GM12878 (cell line): ENCODE measurements around the gene CLDN9. TPM values are rescaled to one million over a fixed set of nuclear protein-coding genes. Genes with fewer than 3 reads are reported as not detected.

ENCODE experiments used
- CBX3 ChIP-seq: fragments of 200-600 bp; sonication (generic); IDR thresholded peaks from 2 replicates; pipeline ENCODE4 v1.6.1; 2016; ENCODE audit warnings: low read depth, borderline replicate concordance
- JUND ChIP-seq: IDR thresholded peaks from 2 replicates; pipeline ENCODE4 v1.6.1; 2012; ENCODE audit warnings: low read depth, mild to moderate bottlenecking, low read length, improper control_type of control experiment, moderate library complexity
- LARP7 ChIP-seq: fragments of 450-650 bp; IDR thresholded peaks from 2 replicates; pipeline ENCODE4 v1.6.1; 2017; ENCODE audit warnings: mild to moderate bottlenecking
- MXI1 ChIP-seq: fragments of 150-350 bp; IDR thresholded peaks from 2 replicates; pipeline ENCODE4 v1.6.1; 2011; ENCODE audit warnings: low read depth, mild to moderate bottlenecking, inconsistent platforms, low read length, improper control_type of control experiment
- POLR2AphosphoS2 ChIP-seq: IDR thresholded peaks from 2 replicates; pipeline ENCODE4 v1.6.1; 2011; ENCODE audit warnings: low read depth, mild to moderate bottlenecking, low read length, improper control_type of control experiment, moderate library complexity
- PRDM15 ChIP-seq: fragments of 450-650 bp; formaldehyde crosslinking; IDR thresholded peaks from 2 replicates; pipeline ENCODE4 v1.4.0; 2020; ENCODE audit warnings: mild to moderate bottlenecking, moderate library complexity
- RAD51 ChIP-seq: fragments of 450-650 bp; IDR thresholded peaks from 2 replicates; pipeline ENCODE4 v1.6.1; 2016; ENCODE audit warnings: moderate library complexity, mild to moderate bottlenecking, inconsistent platforms
- SIX5 ChIP-seq: IDR thresholded peaks from 2 replicates; pipeline ENCODE4 v1.6.1; 2011; ENCODE audit warnings: mild to moderate bottlenecking, low read depth, low read length, moderate library complexity; ENCODE audit not compliant: severe bottlenecking
- SMAD1 ChIP-seq: fragments of 450-650 bp; IDR thresholded peaks from 2 replicates; pipeline ENCODE4 v1.6.1; 2018; ENCODE audit warnings: mild to moderate bottlenecking, low read depth; ENCODE audit not compliant: partially characterized antibody
- TAF1 ChIP-seq: IDR thresholded peaks from 2 replicates; pipeline ENCODE4 v1.6.1; 2011; ENCODE audit warnings: mild to moderate bottlenecking, low read depth, low read length, borderline replicate concordance
- YY1 ChIP-seq: IDR thresholded peaks from 2 replicates; pipeline ENCODE4 v1.6.1; 2011; ENCODE audit warnings: low read depth, mild to moderate bottlenecking, low read length
- ZBED1 ChIP-seq: IDR thresholded peaks from 2 replicates; pipeline ENCODE4 v1.6.1; 2016; ENCODE audit warnings: borderline replicate concordance
- polyA plus RNA-seq, 11 experiments: library from polyadenylated mRNA; depleted of rRNA in 4 of 11; unstranded in 6 of 11; stranded (reverse) in 5 of 11; fragments of >200 nt; fragmentation: Nextera tagmentation in 4 of 11; fragmentation: Illumina TruSeq in 1 of 11; extraction: Ambion mirVana in 4 of 11; extraction: Trizol in 1 of 11; gene quantifications; 1 replicate in 1 of 11; 2 replicates in 10 of 11; pipeline versions ENCODE4 v1.2.1 to v1.2.3, GENCODE V29; 2011 to 2016; ENCODE audit warnings: inconsistent platforms in 2 of 11, missing spikeins in 2 of 11, low read depth in 1 of 11
- total RNA-seq, 4 experiments: library from RNA; depleted of rRNA in 3 of 4; stranded (reverse); fragments of >200 nt in 3 of 4; fragmentation: Illumina TruSeq in 1 of 4; extraction: Trizol in 1 of 4; gene quantifications; 2 replicates each; pipeline versions ENCODE4 v1.2.1 to v1.2.3, GENCODE V29; 2013 to 2021
- TF ChIP-seq, protein P1 (sequence below): IDR thresholded peaks from 2 replicates; pipeline ENCODE4 v1.6.1; 2011; ENCODE audit warnings: borderline replicate concordance, low read depth, mild to moderate bottlenecking, moderate library complexity, low read length; ENCODE audit not compliant: insufficient read depth, poor library complexity, severe bottlenecking
- TF ChIP-seq, protein P2 (sequence below): IDR thresholded peaks from 2 replicates; pipeline ENCODE4 v1.6.1; 2011; ENCODE audit warnings: low read depth, low read length, improper control_type of control experiment, borderline replicate concordance
- TF ChIP-seq, protein P3 (sequence below): fragments of 450-650 bp; IDR thresholded peaks from 2 replicates; pipeline ENCODE4 v1.6.1; 2017; ENCODE audit warnings: borderline replicate concordance
- TF ChIP-seq, protein P4 (sequence below): IDR thresholded peaks from 2 replicates; pipeline ENCODE4 v1.6.1; 2012; ENCODE audit warnings: low read depth, low read length, improper control_type of control experiment

CLDN9 gene
- total and polyA plus RNA-seq, 10 of the 15 experiments (the other 5 are each of a cell fraction or from before 2014, with no cell fraction given), result not detected

DNA sequence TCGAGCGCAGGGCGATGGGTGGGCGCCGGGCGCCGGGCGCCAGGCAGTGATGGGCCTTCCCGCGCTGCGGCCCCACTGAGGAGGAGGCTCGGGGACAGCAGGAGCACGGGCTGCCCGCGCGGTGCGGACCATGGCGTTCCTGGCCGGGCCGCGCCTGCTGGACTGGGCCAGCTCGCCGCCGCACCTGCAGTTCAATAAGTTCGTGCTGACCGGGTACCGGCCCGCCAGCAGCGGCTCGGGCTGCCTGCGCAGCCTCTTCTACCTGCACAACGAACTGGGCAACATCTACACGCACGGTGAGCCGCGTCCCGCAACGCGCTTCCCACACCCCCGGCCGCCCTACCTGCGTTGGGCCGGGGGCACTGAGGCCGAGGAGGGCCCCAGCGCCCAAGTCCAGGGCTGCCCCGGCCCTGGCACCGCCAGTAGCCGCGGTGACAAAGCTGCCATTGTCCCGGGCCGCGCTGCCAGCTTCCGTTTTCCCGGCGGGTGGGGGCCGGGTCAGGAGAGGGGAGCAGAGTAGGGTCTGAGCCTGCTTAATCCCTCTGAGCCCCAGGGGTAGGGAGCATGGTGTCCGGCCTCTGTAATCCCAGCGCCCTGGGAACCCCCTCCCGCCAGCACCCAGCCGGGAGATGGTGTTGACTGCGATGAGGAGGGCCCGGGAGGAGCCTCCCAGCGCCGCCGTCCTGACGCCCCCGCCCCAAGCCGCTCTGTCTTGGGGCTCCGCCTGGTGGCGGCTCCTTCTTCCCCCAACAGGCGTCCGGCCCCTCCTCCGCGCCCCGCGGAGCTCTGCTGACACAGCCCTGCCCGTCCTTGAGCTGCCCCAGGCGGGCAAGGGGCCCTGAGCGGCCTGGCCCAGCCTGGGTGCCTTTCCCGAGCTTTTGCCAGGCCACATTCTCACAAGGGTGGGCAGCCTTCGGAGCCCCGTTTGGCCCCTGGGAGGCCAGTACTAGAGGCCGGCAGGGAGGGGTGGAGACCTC lies 42.9 kb upstream of the CLDN9 start (continued):
- TF ChIP-seq YY1 (0 out of 2 replicates have a peak, but pooled peaks have one; percentile 34), LARP7 (no peak; the same call in 1 of the 2 replicates), ZBED1 (no peak), CBX3 (no peak), SIX5 (no peak), RAD51 (no peak), JUND (no peak), PRDM15 (no peak), POLR2AphosphoS2 (no peak), SMAD1 (no peak), MXI1 (no peak), TAF1 (no peak)
- TF ChIP-seq, protein P1, sequence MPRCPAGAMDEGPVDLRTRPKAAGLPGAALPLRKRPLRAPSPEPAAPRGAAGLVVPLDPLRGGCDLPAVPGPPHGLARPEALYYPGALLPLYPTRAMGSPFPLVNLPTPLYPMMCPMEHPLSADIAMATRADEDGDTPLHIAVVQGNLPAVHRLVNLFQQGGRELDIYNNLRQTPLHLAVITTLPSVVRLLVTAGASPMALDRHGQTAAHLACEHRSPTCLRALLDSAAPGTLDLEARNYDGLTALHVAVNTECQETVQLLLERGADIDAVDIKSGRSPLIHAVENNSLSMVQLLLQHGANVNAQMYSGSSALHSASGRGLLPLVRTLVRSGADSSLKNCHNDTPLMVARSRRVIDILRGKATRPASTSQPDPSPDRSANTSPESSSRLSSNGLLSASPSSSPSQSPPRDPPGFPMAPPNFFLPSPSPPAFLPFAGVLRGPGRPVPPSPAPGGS, result peak; percentile 54
- TF ChIP-seq, protein P2, sequence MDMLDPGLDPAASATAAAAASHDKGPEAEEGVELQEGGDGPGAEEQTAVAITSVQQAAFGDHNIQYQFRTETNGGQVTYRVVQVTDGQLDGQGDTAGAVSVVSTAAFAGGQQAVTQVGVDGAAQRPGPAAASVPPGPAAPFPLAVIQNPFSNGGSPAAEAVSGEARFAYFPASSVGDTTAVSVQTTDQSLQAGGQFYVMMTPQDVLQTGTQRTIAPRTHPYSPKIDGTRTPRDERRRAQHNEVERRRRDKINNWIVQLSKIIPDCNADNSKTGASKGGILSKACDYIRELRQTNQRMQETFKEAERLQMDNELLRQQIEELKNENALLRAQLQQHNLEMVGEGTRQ, result no peak
- TF ChIP-seq, protein P3, sequence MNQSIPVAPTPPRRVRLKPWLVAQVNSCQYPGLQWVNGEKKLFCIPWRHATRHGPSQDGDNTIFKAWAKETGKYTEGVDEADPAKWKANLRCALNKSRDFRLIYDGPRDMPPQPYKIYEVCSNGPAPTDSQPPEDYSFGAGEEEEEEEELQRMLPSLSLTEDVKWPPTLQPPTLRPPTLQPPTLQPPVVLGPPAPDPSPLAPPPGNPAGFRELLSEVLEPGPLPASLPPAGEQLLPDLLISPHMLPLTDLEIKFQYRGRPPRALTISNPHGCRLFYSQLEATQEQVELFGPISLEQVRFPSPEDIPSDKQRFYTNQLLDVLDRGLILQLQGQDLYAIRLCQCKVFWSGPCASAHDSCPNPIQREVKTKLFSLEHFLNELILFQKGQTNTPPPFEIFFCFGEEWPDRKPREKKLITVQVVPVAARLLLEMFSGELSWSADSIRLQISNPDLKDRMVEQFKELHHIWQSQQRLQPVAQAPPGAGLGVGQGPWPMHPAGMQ, result no peak
- TF ChIP-seq, protein P4, sequence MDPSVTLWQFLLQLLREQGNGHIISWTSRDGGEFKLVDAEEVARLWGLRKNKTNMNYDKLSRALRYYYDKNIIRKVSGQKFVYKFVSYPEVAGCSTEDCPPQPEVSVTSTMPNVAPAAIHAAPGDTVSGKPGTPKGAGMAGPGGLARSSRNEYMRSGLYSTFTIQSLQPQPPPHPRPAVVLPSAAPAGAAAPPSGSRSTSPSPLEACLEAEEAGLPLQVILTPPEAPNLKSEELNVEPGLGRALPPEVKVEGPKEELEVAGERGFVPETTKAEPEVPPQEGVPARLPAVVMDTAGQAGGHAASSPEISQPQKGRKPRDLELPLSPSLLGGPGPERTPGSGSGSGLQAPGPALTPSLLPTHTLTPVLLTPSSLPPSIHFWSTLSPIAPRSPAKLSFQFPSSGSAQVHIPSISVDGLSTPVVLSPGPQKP, result no peak
